CD8-positive, alpha-beta memory T cell (primary cell): ENCODE results near the gene KLHL29. TPM values are rescaled to one million over a fixed set of nuclear protein-coding genes. Genes with fewer than 3 reads are reported as not detected.

Source experiments
- CTCF ChIA-PET: fragments of 350-600 bp; sonication (Branson Sonifier 250); formaldehyde crosslinking; loops from one replicate; lab custom pipeline; 2021; ENCODE audit warnings: antibody characterized with exemption; lab: Charles Lee
- POLR2A ChIA-PET: fragments of 350-600 bp; sonication (Branson Sonifier 250); formaldehyde crosslinking; loops from one replicate; lab custom pipeline; 2021; ENCODE audit warnings: antibody characterized with exemption; lab: Charles Lee
- DNase-seq, 5 donors: peaks; one replicate each; pipeline versions ENCODE4 v3.0.0 to v3.0.0-alpha.2; 2020 to 2022; ENCODE audit warnings: mixed read lengths in 1 of 5
- H3K27ac ChIP-seq: one replicate; pipeline ENCODE4 v1.7.0; 2013; ENCODE audit warnings: low read depth, mild to moderate bottlenecking, low read length, moderate library complexity
- H3K27me3 ChIP-seq: 2 replicates; pipeline ENCODE4 v1.7.0; 2013; ENCODE audit warnings: low read length, mild to moderate bottlenecking; ENCODE audit not compliant: insufficient read depth, poor library complexity, severe bottlenecking
- H3K36me3 ChIP-seq: 2 replicates; pipeline ENCODE4 v1.7.0; 2013; ENCODE audit warnings: mild to moderate bottlenecking, low read length, moderate library complexity; ENCODE audit not compliant: insufficient read depth
- H3K4me1 ChIP-seq: 2 replicates; pipeline ENCODE4 v1.7.0; 2013; ENCODE audit warnings: mild to moderate bottlenecking, low read length, moderate library complexity; ENCODE audit not compliant: insufficient read depth
- H3K4me3 ChIP-seq: 2 replicates; pipeline ENCODE4 v1.7.0; 2013; ENCODE audit warnings: mild to moderate bottlenecking, low read length
- H3K9me3 ChIP-seq: 2 replicates; pipeline ENCODE4 v1.7.0; 2013; ENCODE audit warnings: mild to moderate bottlenecking, low read length
- H3K27ac Mint-ChIP-seq, 8 donors: one replicate each; pipeline ENCODE4 v1.8.0; 2020 to 2021; ENCODE audit warnings: mixed read lengths in 8 of 8, mild to moderate bottlenecking in 6 of 8, inconsistent platforms in 3 of 8, moderate library complexity in 3 of 8
- H3K27me3 Mint-ChIP-seq, 2 donors: one replicate each; pipeline ENCODE4 v1.8.0; 2020 to 2021; ENCODE audit warnings: mixed read lengths in 2 of 2, mild to moderate bottlenecking in 1 of 2, moderate library complexity in 1 of 2
- H3K36me3 Mint-ChIP-seq, 3 donors: one replicate each; pipeline ENCODE4 v1.8.0; 2020 to 2021; ENCODE audit warnings: mixed read lengths in 3 of 3, inconsistent platforms in 1 of 3, mild to moderate bottlenecking in 1 of 3
- H3K4me1 Mint-ChIP-seq, 3 donors: one replicate each; pipeline ENCODE4 v1.8.0; 2020 to 2021; ENCODE audit warnings: mixed read lengths in 3 of 3, inconsistent platforms in 1 of 3, mild to moderate bottlenecking in 1 of 3
- H3K4me3 Mint-ChIP-seq, 7 donors: one replicate each; pipeline ENCODE4 v1.8.0; 2020 to 2021; ENCODE audit warnings: mixed read lengths in 7 of 7, mild to moderate bottlenecking in 6 of 7, moderate library complexity in 4 of 7, inconsistent platforms in 2 of 7
- H3K9me3 Mint-ChIP-seq, 5 donors: one replicate each; pipeline ENCODE4 v1.8.0; 2020 to 2022; ENCODE audit warnings: mixed read lengths in 5 of 5, mild to moderate bottlenecking in 3 of 5, moderate library complexity in 2 of 5, inconsistent platforms in 1 of 5
- polyA plus RNA-seq: library from polyadenylated mRNA; unstranded; fragments of 300-500 nt; fragmentation: Illumina TruSeq; gene quantifications from one replicate; pipeline ENCODE4 v1.2.3, GENCODE V29; 2021
- total RNA-seq, 2 experiments: library from RNA; stranded (reverse); gene quantifications; one replicate each; pipeline ENCODE4 v1.2.3, GENCODE V29; 2021

The KLHL29 gene
- total and polyA plus RNA-seq, 3 experiments from 2014 or later: 0.11 to 0.21 (median 0.13) TPM

DNA sequence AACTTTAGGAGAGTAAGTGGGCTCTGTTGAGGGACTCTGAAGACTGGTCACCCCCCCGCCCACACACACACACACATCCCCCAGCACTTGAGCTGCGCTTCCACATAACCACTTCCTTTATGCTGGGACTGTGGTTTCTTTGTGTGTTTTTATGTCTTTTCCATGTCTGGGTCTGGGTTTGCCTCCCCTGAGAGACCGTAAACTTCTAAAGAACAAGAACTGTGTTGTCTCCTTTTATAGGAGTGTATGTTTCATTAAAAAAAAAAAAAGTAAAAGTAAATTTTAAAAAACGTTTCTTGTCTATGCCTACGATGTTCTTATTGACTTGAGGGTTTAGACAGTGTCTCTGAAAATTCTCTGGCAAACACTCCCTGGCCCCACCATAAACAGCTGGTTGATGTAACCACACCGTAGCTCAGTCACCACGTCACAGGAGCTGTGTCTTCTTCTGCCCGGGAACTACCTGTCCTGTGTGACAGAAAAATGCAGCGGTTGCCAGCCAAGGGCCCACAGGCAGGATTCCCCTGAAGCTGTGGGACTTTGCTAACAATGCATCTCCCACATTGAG lies 68.0 kb downstream of the KLHL29 start:
- no peaks in the 10 kb centered on the region for H3K36me3 Mint-ChIP-seq
- Histone ChIP-seq H3K4me3 (no peak overlapping the region), H3K27me3 (no peaks in the 10 kb centered on the region), H3K27ac (no peak overlapping the region), H3K4me1 (peaks cover 17% of the 10 kb centered on the region), H3K9me3 (no peaks in the 10 kb centered on the region), H3K36me3 (no peaks in the 10 kb centered on the region)
- H3K9me3 Mint-ChIP-seq: peaks cover 0 to 2% (median 0%) of the 10 kb centered on the region in 5 donors
- peak in 2 of 5 donors; percentile 17 to 66 for DNase-seq
- H3K4me3 Mint-ChIP-seq: peak overlapping the region in 4 of 7 donors; percentile 10 to 77 (median 32)
- H3K27me3 Mint-ChIP-seq: peaks cover 9 to 31% of the 10 kb centered on the region in 2 donors
- H3K4me1 Mint-ChIP-seq: peaks cover 13 to 30% (median 24%) of the 10 kb centered on the region in 3 donors
- ChIA-PET POLR2A (no interaction called here), CTCF (no interaction called here)
- peak overlapping the region in 3 of 8 donors; percentile 17 to 61 (median 26) for H3K27ac Mint-ChIP-seq

- Histone ChIP-seq H3K27ac (no peak overlapping the region), H3K4me3 (no peak overlapping the region), H3K9me3 (no peaks in the 10 kb centered on the region), H3K27me3 (no peaks in the 10 kb centered on the region), H3K36me3 (no peaks in the 10 kb centered on the region), H3K4me1 (peaks cover 17% of the 10 kb centered on the region)
- H3K4me3 Mint-ChIP-seq: peak overlapping the region in 1 of 7 donors; percentile 26
- CTCF ChIA-PET: no interaction called here
- peaks cover 9 to 31% of the 10 kb centered on the region in 2 donors for H3K27me3 Mint-ChIP-seq
- no peaks in the 10 kb centered on the region for H3K36me3 Mint-ChIP-seq
- POLR2A ChIA-PET: no interaction called here
- H3K27ac Mint-ChIP-seq: no peak overlapping the region
- peaks cover 0 to 2% (median 0%) of the 10 kb centered on the region in 5 donors for H3K9me3 Mint-ChIP-seq
- H3K4me1 Mint-ChIP-seq: peaks cover 13 to 30% (median 24%) of the 10 kb centered on the region in 3 donors
- no peak for DNase-seq
Observed at GRCh38 chr2:23453432-23453831, 68.5 kb downstream of the KLHL29 start.

GRCh38 chr2:23453836-23454460 lies 69.0 kb downstream of the KLHL29 start:
- Mint-ChIP-seq H3K9me3 (peaks cover 0 to 2% (median 0%) of the 10 kb centered on the region in 5 donors), H3K4me3 (no peak overlapping the region), H3K27ac (peak overlapping the region in 1 of 8 donors; percentile 64), H3K27me3 (peaks cover 9 to 31% of the 10 kb centered on the region in 2 donors), H3K4me1 (peaks cover 13 to 30% (median 24%) of the 10 kb centered on the region in 3 donors), H3K36me3 (no peaks in the 10 kb centered on the region)
- ChIA-PET POLR2A (no interaction called here), CTCF (no interaction called here)
- Histone ChIP-seq H3K4me1 (peaks cover 21% of the 10 kb centered on the region), H3K27me3 (no peaks in the 10 kb centered on the region), H3K27ac (no peak overlapping the region), H3K36me3 (no peaks in the 10 kb centered on the region), H3K4me3 (no peak overlapping the region), H3K9me3 (no peaks in the 10 kb centered on the region)
- no peak for DNase-seq

- H3K27ac Mint-ChIP-seq: peak overlapping the region in 1 of 8 donors; percentile 5
- H3K27me3 Mint-ChIP-seq: peaks cover 9 to 31% of the 10 kb centered on the region in 2 donors
- CTCF ChIA-PET: no interaction called here
- no peaks in the 10 kb centered on the region for H3K36me3 Mint-ChIP-seq
- peaks cover 13 to 30% (median 24%) of the 10 kb centered on the region in 3 donors for H3K4me1 Mint-ChIP-seq
- Histone ChIP-seq H3K36me3 (no peaks in the 10 kb centered on the region), H3K4me1 (peaks cover 27% of the 10 kb centered on the region), H3K9me3 (no peaks in the 10 kb centered on the region), H3K27ac (no peak overlapping the region), H3K4me3 (no peak overlapping the region), H3K27me3 (no peaks in the 10 kb centered on the region)
- H3K4me3 Mint-ChIP-seq: no peak overlapping the region
- POLR2A ChIA-PET: no interaction called here
- H3K9me3 Mint-ChIP-seq: peaks cover 0 to 2% (median 0%) of the 10 kb centered on the region in 5 donors
- no peak for DNase-seq
Observed at GRCh38 chr2:23454501-23455120, 69.6 kb downstream of the KLHL29 start.

GRCh38 chr2:23456396-23456795 lies 71.4 kb downstream of the KLHL29 start:
- no peak overlapping the region for H3K4me3 ChIP-seq
- Mint-ChIP-seq H3K36me3 (no peaks in the 10 kb centered on the region), H3K27ac (no peak overlapping the region), H3K4me1 (peaks cover 13 to 30% (median 24%) of the 10 kb centered on the region in 3 donors), H3K4me3 (no peak overlapping the region), H3K9me3 (peaks cover 0 to 2% (median 0%) of the 10 kb centered on the region in 5 donors), H3K27me3 (peaks cover 9 to 34% of the 10 kb centered on the region in 2 donors)
- no peaks in the 10 kb centered on the region for H3K27me3 ChIP-seq
- POLR2A ChIA-PET: no interaction called here
- DNase-seq: no peak
- no peaks in the 10 kb centered on the region for H3K36me3 ChIP-seq
- H3K9me3 ChIP-seq: no peaks in the 10 kb centered on the region
- H3K4me1 ChIP-seq: peaks cover 28% of the 10 kb centered on the region
- no peak overlapping the region for H3K27ac ChIP-seq
- CTCF ChIA-PET: no interaction called here

GRCh38 chr2:23456881-23457760 lies 72.1 kb downstream of the KLHL29 start:
- Histone ChIP-seq H3K4me1 (peaks cover 28% of the 10 kb centered on the region), H3K9me3 (no peaks in the 10 kb centered on the region), H3K27ac (no peak overlapping the region), H3K36me3 (no peaks in the 10 kb centered on the region), H3K27me3 (no peaks in the 10 kb centered on the region), H3K4me3 (no peak overlapping the region)
- DNase-seq: no peak
- POLR2A ChIA-PET: no interaction called here
- CTCF ChIA-PET: no interaction called here
- no peaks in the 10 kb centered on the region for H3K36me3 Mint-ChIP-seq
- peaks cover 0 to 2% (median 0%) of the 10 kb centered on the region in 5 donors for H3K9me3 Mint-ChIP-seq
- H3K4me1 Mint-ChIP-seq: peaks cover 13 to 26% (median 19%) of the 10 kb centered on the region in 3 donors
- no peak overlapping the region for H3K4me3 Mint-ChIP-seq
- H3K27me3 Mint-ChIP-seq: peaks cover 6 to 30% of the 10 kb centered on the region in 2 donors
- no peak overlapping the region for H3K27ac Mint-ChIP-seq

- no peak overlapping the region for H3K4me3 Mint-ChIP-seq
- DNase-seq: no peak
- no peaks in the 10 kb centered on the region for H3K9me3 ChIP-seq
- no peaks in the 10 kb centered on the region for H3K27me3 ChIP-seq
- no peaks in the 10 kb centered on the region for H3K36me3 ChIP-seq
- H3K9me3 Mint-ChIP-seq: peaks cover 0 to 2% (median 0%) of the 10 kb centered on the region in 5 donors
- CTCF ChIA-PET: no interaction called here
- H3K4me1 Mint-ChIP-seq: peaks cover 6 to 16% (median 9%) of the 10 kb centered on the region in 3 donors
- no peak overlapping the region for H3K4me3 ChIP-seq
- peaks cover 22% of the 10 kb centered on the region for H3K4me1 ChIP-seq
- POLR2A ChIA-PET: no interaction called here
- no peaks in the 10 kb centered on the region for H3K36me3 Mint-ChIP-seq
- H3K27ac ChIP-seq: no peak overlapping the region
- H3K27me3 Mint-ChIP-seq: peaks cover 3 to 26% of the 10 kb centered on the region in 2 donors
- no peak overlapping the region for H3K27ac Mint-ChIP-seq
Observed at GRCh38 chr2:23457990-23458682, 73.2 kb downstream of the KLHL29 start.
